ENCODE data around the gene RPGRIP1.

DNA sequence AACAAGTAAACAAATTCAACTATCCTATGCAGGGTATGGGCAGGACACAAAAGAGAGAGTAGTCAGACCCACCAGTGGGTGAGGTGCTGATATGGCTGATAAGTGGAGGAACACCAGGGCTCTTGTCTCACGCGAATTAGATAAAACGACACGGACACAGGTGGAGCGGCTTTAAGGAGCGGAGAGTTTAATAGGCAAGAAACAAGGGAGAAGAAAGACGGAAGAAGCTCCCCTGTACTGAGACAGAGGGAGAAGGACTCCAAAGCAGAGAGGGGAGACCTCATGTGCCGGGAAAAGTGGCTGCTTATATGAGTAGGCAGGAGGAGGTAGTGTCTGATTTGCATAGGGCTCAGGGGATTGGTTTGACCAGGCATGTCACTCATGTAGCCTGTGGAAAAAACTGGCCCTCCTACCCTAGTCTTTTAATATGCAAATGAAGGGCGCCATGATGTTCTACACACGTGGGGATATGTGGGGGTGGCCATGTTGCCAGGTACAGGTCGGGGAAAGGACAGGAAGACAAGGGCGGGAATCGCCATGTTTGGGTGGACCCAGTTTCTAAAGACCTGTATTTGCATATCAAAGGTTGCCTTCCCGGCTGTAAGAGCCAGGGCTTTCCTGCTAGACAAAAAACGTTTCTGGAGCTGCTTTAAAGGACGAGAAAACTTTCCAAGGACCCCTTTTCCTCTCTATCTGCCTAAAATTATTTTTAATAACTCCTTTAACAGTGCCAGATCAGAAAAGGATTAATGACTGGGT lies 28.8 kb downstream of the RPGRIP1 start:
- TF ChIP-seq, protein P1, sequence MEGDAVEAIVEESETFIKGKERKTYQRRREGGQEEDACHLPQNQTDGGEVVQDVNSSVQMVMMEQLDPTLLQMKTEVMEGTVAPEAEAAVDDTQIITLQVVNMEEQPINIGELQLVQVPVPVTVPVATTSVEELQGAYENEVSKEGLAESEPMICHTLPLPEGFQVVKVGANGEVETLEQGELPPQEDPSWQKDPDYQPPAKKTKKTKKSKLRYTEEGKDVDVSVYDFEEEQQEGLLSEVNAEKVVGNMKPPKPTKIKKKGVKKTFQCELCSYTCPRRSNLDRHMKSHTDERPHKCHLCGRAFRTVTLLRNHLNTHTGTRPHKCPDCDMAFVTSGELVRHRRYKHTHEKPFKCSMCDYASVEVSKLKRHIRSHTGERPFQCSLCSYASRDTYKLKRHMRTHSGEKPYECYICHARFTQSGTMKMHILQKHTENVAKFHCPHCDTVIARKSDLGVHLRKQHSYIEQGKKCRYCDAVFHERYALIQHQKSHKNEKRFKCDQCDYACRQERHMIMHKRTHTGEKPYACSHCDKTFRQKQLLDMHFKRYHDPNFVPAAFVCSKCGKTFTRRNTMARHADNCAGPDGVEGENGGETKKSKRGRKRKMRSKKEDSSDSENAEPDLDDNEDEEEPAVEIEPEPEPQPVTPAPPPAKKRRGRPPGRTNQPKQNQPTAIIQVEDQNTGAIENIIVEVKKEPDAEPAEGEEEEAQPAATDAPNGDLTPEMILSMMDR (IDR thresholded peaks at IDR 0.05) = no peak
- TF ChIP-seq POLR2A (IDR thresholded peaks at IDR 0.05; ENCODE audit: low read depth) = no peak

All from esophagus muscularis mucosa (tissue), 3 donors.